ENCODE measurements around the gene MRPL51. TPM values are rescaled to one million over a fixed set of nuclear protein-coding genes. Genes with fewer than 3 reads are reported as not detected.

Gene MRPL51
- total RNA-seq, 6 experiments from 2014 or later: 38.2 to 104 (median 80.2) TPM

DNA sequence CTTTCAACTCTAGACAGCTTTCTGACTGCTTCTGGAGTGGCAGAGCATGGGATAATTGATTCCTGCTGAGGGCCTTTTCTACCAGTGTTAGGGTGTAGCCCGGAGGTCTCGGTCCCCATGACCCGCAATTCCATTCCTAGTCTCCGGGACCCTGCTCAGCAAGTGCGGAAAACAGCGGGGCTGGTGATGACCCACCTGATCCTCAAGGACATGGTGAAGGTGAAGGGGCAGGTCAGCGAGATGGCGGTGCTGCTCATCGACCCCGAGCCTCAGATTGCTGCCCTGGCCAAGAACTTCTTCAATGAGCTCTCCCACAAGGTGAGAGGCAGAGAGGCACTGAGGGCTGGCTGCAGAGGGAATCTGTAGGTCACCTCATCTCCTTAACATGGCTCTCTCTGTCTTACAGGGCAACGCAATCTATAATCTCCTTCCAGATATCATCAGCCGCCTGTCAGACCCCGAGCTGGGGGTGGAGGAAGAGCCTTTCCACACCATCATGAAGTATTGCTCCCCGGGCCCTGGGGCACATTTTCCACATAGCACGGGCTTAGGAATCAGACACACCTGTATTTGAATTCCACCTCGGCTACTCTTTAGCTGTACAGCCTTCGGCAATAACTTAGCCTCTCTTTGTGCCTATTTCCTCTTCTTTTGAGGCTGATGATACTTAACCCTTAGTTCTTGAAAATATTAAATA, 35.6 kb upstream of the MRPL51 start:
- WGBS (ENCODE audit: insufficient coverage, low coverage, low lambda C conversion rate, missing lambda C conversion rate): 80% methylated on average over 13 of the region's 17 CpGs
- Histone ChIP-seq H3K27ac (no peak overlapping the region), H3K27me3 (no peaks in the 10 kb centered on the region), H3K4me1 (peaks cover 0 to 20% (median 10%) of the 10 kb centered on the region in 4 donors), H3K9me3 (no peaks in the 10 kb centered on the region), H3K36me3 (peaks cover 0 to 68% (median 17%) of the 10 kb centered on the region in 4 donors), H3K4me3 (no peak overlapping the region)
- DNase-seq (no peak), ATAC-seq (no peak)
- intact Hi-C loops (cut with DNase I): no loop called here
- TF ChIP-seq POLR2A (IDR thresholded peaks at IDR 0.05) (no peak), CTCF (IDR thresholded peaks at IDR 0.05) (no peak)

DNA sequence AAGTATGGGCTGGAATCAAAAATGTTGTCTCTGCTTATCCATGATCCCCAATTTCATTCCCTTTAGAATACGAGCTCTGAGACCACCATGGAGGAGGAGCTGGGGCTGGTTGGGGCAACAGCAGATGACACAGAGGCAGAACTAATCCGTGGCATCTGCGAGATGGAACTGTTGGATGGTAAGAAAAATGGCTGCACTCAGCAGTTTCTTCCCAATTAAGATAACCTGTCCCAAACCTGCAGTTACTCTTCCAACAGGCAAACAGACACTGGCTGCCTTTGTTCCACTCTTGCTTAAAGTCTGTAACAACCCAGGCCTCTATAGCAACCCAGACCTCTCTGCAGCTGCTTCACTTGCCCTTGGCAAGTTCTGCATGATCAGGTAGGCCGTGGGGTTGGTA, 34.6 kb upstream of the MRPL51 start:
- Histone ChIP-seq H3K27ac (no peak overlapping the region), H3K27me3 (no peaks in the 10 kb centered on the region), H3K4me1 (peaks cover 0 to 15% (median 8%) of the 10 kb centered on the region in 4 donors), H3K36me3 (peaks cover 0 to 76% (median 18%) of the 10 kb centered on the region in 4 donors), H3K9me3 (no peaks in the 10 kb centered on the region), H3K4me3 (no peak overlapping the region)
- ATAC-seq (no peak), DNase-seq (no peak)
- WGBS (ENCODE audit: insufficient coverage, low coverage, low lambda C conversion rate, missing lambda C conversion rate): 100% methylated on average over 4 of the region's 4 CpGs
- intact Hi-C loops (cut with DNase I): no loop called here
- TF ChIP-seq POLR2A (IDR thresholded peaks at IDR 0.05): no peak
- TF ChIP-seq CTCF (IDR thresholded peaks at IDR 0.05): no peak

GRCh38 chr12:6526766-6527525, 33.9 kb upstream of the MRPL51 start:
- intact Hi-C loops (cut with DNase I): no loop called here
- Histone ChIP-seq H3K4me3 (no peak overlapping the region), H3K9me3 (no peaks in the 10 kb centered on the region), H3K36me3 (peaks cover 0 to 84% (median 21%) of the 10 kb centered on the region in 4 donors), H3K4me1 (peaks cover 0 to 7% (median 3%) of the 10 kb centered on the region in 4 donors), H3K27ac (no peak overlapping the region), H3K27me3 (no peaks in the 10 kb centered on the region)
- WGBS (ENCODE audit: insufficient coverage, low coverage, low lambda C conversion rate, missing lambda C conversion rate): 95% methylated on average over 10 of the region's 19 CpGs
- DNase-seq (no peak), ATAC-seq (no peak)
- TF ChIP-seq POLR2A (IDR thresholded peaks at IDR 0.05): no peak
- TF ChIP-seq CTCF (IDR thresholded peaks at IDR 0.05): no peak

GRCh38 chr12:6526201-6526600, 33.1 kb upstream of the MRPL51 start:
- Histone ChIP-seq H3K27ac (no peak overlapping the region), H3K4me3 (no peak overlapping the region), H3K36me3 (peaks cover 0 to 90% (median 25%) of the 10 kb centered on the region in 4 donors), H3K9me3 (no peaks in the 10 kb centered on the region), H3K4me1 (no peaks in the 10 kb centered on the region), H3K27me3 (no peaks in the 10 kb centered on the region)
- TF ChIP-seq CTCF (IDR thresholded peaks at IDR 0.05) (no peak), POLR2A (IDR thresholded peaks at IDR 0.05) (no peak)
- no peak for ATAC-seq
- no peak for DNase-seq
- 94% methylated on average over 5 of the region's 7 CpGs for WGBS (ENCODE audit: insufficient coverage, low coverage, low lambda C conversion rate, missing lambda C conversion rate)
- intact Hi-C loops (cut with DNase I): no loop called here
